Kidney (tissue), 14 donors: ENCODE data around the gene RPAP2. TPM values are rescaled to one million over a fixed set of nuclear protein-coding genes. Genes with fewer than 3 reads are reported as not detected.

Experiments used
- DNase-seq, 5 donors: peaks; one replicate each; pipeline ENCODE4 v3.0.0-alpha.2; 2013 to 2020
- FAIRE-seq: peaks from 2 replicates; lab custom pipeline; 2012; peaks lifted over from hg19 to GRCh38; lab: Jason Lieb, UNC
- H3K27ac ChIP-seq, 2 donors: one replicate each; pipeline ENCODE4 v1.7.0; 2013; ENCODE audit warnings: low read depth in 2 of 2, low read length in 2 of 2, inconsistent platforms in 1 of 2
- H3K27me3 ChIP-seq: one replicate; pipeline ENCODE4 v1.7.1; 2013; ENCODE audit warnings: low read length, inconsistent platforms; ENCODE audit not compliant: control insufficient read depth, insufficient read depth
- H3K36me3 ChIP-seq, 3 donors: one replicate each; pipeline versions ENCODE4 v1.7.0 to v1.7.1; 2013; ENCODE audit warnings: low read length in 3 of 3, control low read depth in 1 of 3, inconsistent platforms in 1 of 3; ENCODE audit not compliant: insufficient read depth in 3 of 3, control insufficient read depth in 2 of 3
- H3K4me1 ChIP-seq, 3 donors: one replicate each; pipeline versions ENCODE4 v1.7.0 to v1.7.1; 2013; ENCODE audit warnings: low read length in 3 of 3, inconsistent platforms in 1 of 3, low read depth in 1 of 3; ENCODE audit not compliant: control insufficient read depth in 2 of 3, insufficient read depth in 2 of 3
- H3K4me3 ChIP-seq, 3 donors: one replicate each; pipeline versions ENCODE4 v1.7.0 to v1.8.1; 2013; ENCODE audit warnings: low read length in 3 of 3, control low read depth in 1 of 3, inconsistent platforms in 1 of 3
- H3K9ac ChIP-seq, 3 donors: one replicate each; pipeline versions ENCODE4 v1.7.0 to v1.7.1; 2013; ENCODE audit warnings: low read length in 3 of 3, control low read depth in 1 of 3, inconsistent platforms in 1 of 3
- H3K9me3 ChIP-seq, 3 donors: one replicate each; pipeline versions ENCODE4 v1.7.0 to v1.7.1; 2013; ENCODE audit warnings: low read length in 3 of 3, control low read depth in 1 of 3, inconsistent platforms in 1 of 3; ENCODE audit not compliant: control insufficient read depth in 2 of 3, insufficient read depth in 1 of 3
- intact Hi-C: fragments of 100-400 bp; cut with DNase I; formaldehyde crosslinking; loops from one replicate; pipeline ENCODE4 v1.11.1; 2022
- polyA plus RNA-seq: library from polyadenylated mRNA; stranded (reverse); fragments of 350-450 nt; fragmentation: Illumina TruSeq; extraction: RNeasy Lipid Tissue Mini Kit (QIAGEN cat#74804); gene quantifications from one replicate; pipeline ENCODE4 v1.2.3, GENCODE V29; 2014; ENCODE audit warnings: low read depth, low replicate concordance; ENCODE audit not compliant: insufficient read depth
- total RNA-seq: library from RNA; stranded (reverse); fragmentation: NEBNext Ultra II Directional; extraction: Animal tissue kit (Norgen Biotek cat#: 25700); gene quantifications from one replicate; pipeline ENCODE4 v1.2.1, GENCODE V29; 2021
- TF ChIP-seq, protein P1 (sequence below): IDR thresholded peaks from 3 replicates; pipeline ENCODE4 v1.5.1; 2012; ENCODE audit warnings: mild to moderate bottlenecking, moderate library complexity, borderline replicate concordance; ENCODE audit not compliant: insufficient read depth; ENCODE audit errors: extremely low read depth
- donor health status: control.
- donor health status: control.
- donor health status: control.
- donor health status: control.
- donor health status: control.
- donor health status: DM: yes; HTN: yes; CAD: no.
- donor health status: Normal renal cell carcinoma (clear cell type).

Gene RPAP2
- total and polyA plus RNA-seq, 2 donors from 2014 or later = 11.4 to 25.1 TPM

GRCh38 chr1:92359986-92360385 lies 61.1 kb downstream of the RPAP2 start:
- Histone ChIP-seq H3K27ac (no peak overlapping the region), H3K27me3 (no peaks in the 10 kb centered on the region), H3K9ac (no peak overlapping the region), H3K9me3 (no peaks in the 10 kb centered on the region), H3K4me3 (no peak overlapping the region), H3K4me1 (no peaks in the 10 kb centered on the region), H3K36me3 (no peaks in the 10 kb centered on the region)
- intact Hi-C loops = no loop called here
- TF ChIP-seq, protein P1, sequence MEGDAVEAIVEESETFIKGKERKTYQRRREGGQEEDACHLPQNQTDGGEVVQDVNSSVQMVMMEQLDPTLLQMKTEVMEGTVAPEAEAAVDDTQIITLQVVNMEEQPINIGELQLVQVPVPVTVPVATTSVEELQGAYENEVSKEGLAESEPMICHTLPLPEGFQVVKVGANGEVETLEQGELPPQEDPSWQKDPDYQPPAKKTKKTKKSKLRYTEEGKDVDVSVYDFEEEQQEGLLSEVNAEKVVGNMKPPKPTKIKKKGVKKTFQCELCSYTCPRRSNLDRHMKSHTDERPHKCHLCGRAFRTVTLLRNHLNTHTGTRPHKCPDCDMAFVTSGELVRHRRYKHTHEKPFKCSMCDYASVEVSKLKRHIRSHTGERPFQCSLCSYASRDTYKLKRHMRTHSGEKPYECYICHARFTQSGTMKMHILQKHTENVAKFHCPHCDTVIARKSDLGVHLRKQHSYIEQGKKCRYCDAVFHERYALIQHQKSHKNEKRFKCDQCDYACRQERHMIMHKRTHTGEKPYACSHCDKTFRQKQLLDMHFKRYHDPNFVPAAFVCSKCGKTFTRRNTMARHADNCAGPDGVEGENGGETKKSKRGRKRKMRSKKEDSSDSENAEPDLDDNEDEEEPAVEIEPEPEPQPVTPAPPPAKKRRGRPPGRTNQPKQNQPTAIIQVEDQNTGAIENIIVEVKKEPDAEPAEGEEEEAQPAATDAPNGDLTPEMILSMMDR = no peak
- FAIRE-seq = no peak
- DNase-seq = no peak

GRCh38 chr1:92362970-92363369 lies 64.1 kb downstream of the RPAP2 start:
- intact Hi-C loops = no loop called here

GRCh38 chr1:92363401-92363800 lies 64.5 kb downstream of the RPAP2 start:
- FAIRE-seq (no peak), DNase-seq (no peak)
- Histone ChIP-seq H3K9ac (no peak overlapping the region), H3K27ac (no peak overlapping the region), H3K4me3 (no peak overlapping the region), H3K4me1 (no peaks in the 10 kb centered on the region), H3K36me3 (peaks cover 0 to 8% (median 0%) of the 10 kb centered on the region in 3 donors), H3K9me3 (no peaks in the 10 kb centered on the region), H3K27me3 (no peaks in the 10 kb centered on the region)
- intact Hi-C loops = no loop called here
- TF ChIP-seq, protein P1 = no peak

More at GRCh38 chr1:92362970-92363369, 64.1 kb downstream of the RPAP2 start:
- H3K4me1 ChIP-seq = no peaks in the 10 kb centered on the region
- no peak for DNase-seq
- H3K36me3 ChIP-seq = peaks cover 0 to 8% (median 0%) of the 10 kb centered on the region in 3 donors
- H3K27me3 ChIP-seq = no peaks in the 10 kb centered on the region
- TF ChIP-seq, protein P1 = no peak
- no peak for FAIRE-seq
- no peak overlapping the region for H3K9ac ChIP-seq
- H3K4me3 ChIP-seq = no peak overlapping the region
- no peaks in the 10 kb centered on the region for H3K9me3 ChIP-seq
- no peak overlapping the region for H3K27ac ChIP-seq

DNA sequence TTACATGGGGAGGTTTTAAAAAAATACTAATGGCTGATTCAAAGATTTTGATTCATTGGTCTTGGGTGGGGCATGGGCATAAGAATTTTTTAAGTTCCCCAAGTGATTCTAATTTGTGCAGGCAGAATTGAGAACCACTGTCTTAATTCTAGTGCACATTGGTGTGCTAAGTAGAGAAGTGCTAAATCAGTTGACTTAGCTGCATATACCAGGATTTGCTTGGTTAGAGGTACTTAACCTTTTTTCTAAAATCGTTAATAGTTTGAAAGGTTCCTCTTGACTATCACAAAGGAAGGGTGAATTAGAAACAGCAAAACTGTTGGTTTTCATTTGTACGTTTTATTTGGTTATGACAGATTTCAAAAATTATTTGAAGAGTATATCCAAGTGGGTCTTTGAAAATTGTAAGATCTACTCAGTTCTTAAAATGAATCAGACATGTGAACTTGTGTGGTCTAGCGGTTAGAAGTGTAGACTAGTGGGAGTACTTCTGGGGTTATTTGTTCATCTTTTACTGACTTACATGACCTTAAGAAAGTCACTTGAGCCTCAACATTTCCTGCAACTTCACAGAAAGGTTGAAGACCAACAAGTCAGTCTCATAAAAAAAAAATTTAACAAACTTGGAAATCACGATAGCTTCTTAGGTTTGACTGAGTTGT lies 66.7 kb downstream of the RPAP2 start:
- no peak overlapping the region for H3K9ac ChIP-seq
- DNase-seq = no peak
- intact Hi-C loops = no loop called here
- FAIRE-seq = no peak
- TF ChIP-seq, protein P1 = no peak
- no peaks in the 10 kb centered on the region for H3K27me3 ChIP-seq
- H3K4me3 ChIP-seq = no peak overlapping the region
- H3K9me3 ChIP-seq = no peaks in the 10 kb centered on the region
- no peaks in the 10 kb centered on the region for H3K4me1 ChIP-seq
- H3K36me3 ChIP-seq = peaks cover 0 to 8% (median 0%) of the 10 kb centered on the region in 3 donors
- H3K27ac ChIP-seq = no peak overlapping the region
